ENCODE data around the gene RTL5. TPM values are rescaled to one million over a fixed set of nuclear protein-coding genes. Genes with fewer than 3 reads are reported as not detected.

The RTL5 gene
- total RNA-seq, result 1.1 and 1.2 TPM in 2 replicates

DNA sequence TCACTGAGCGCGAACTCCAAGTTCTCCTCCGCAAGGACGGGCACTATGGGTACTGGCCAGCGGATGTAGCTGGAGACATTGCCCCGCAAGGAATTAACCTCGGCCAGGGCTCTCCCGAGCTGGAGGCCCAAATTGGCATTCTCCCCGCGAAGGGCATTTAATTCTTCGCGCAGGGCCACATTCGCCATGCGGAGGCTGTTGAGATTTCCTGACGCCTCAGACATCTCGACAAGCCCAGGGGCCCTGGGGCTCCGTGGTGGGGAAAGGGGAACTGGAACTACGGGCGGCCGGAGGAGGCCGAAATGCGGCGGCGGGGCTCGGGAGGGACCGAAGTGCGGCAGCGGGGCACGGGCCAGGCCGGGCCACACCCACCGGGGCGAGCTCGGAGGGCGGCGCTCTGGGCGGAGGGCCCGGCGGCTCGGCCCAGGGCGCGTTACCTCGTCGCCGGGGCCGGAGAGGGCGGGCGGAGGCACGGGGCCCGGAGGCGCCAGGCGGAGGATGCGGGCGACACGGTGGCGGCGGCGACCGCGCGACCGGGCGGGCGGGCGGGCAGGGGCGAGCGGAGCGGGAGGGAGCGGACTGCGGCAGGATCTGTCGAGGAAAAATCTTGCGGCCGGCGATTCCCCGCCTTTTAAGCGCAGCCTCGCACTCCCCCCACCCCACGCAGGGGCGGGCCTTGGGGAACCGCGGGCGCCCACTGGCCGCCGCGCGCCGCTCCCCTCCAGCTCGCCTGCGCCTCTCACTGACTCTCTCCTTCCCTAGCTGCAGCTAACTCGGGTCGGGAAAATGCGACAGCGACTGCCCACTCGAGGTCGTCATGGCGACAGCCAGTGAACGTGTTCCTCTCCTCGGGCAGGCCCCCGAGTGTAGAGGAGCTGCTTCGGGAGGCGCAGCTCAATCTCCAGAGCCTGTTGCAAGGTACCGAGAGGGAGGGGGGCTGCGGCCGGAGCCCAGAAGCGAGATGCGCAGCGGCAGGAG is at the start of gene RTL5:
RTL5 (minus strand) TSS at position 599 of the 978 bp plus-strand sequence.

Other genes starting within 250 kb of the RTL5 start
- gene NHSL2, start 221.1 kb downstream of the RTL5 start, total RNA-seq, result 0.78 and 1.8 TPM in 2 replicates
- gene PIN4, start 49.8 kb upstream of the RTL5 start, total RNA-seq, result 6.2 and 10.4 TPM in 2 replicates
- gene ERCC6L, start 107.1 kb upstream of the RTL5 start, total RNA-seq, result 3.7 and 9.8 TPM in 2 replicates
- gene RPS4X, start 145.3 kb upstream of the RTL5 start, total RNA-seq, result 829 and 1,547 TPM in 2 replicates
- 0.37 and 2.0 TPM in 2 replicates for gene CITED1, start 174.0 kb upstream of the RTL5 start, total RNA-seq

Data from subcutaneous preadipocyte (primary cell).